Measurements from ENCODE around the gene CNKSR1.
"Not testable (repeated sequence)": the region's sequence is repeated elsewhere in the genome, so short reads cannot be mapped to it uniquely, and the experiment has no call there.

CNKSR1 gene

DNA sequence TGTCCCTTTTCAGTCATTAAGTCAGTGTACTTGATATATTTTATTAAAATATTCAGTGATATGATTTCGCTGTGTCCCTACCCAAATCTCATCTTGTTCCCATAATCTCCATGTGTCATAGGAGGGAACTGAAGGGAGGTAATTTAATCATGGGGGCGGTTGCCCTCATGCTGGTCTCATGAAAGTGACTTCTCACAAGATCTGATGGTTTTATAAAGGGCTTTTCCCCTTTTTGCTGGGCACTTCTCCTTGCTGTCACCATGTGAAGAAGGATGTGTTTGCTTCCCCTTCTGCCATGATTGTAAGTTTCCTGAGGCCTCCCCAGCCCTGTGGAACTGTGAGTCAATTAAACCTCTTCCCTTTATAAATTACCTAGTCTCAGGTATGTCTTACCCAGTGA, 53.4 kb downstream of the CNKSR1 start:
- not testable (repeated sequence) for DNase-seq (ENCODE audit: low spot score)

- peak; percentile 99 for DNase-seq (ENCODE audit: low spot score)
Measured at GRCh38 chr1:26233903-26234643, 56.8 kb downstream of the CNKSR1 start, which contains the start of gene CEP85. Gene CEP85, plus strand, starts transcription at chr1:26234200. Its CDS starts 5,584 bp downstream, at chr1:26239784.

- peak; percentile 24 for DNase-seq (ENCODE audit: low spot score)
Measured at GRCh38 chr1:26234644-26235370, 57.5 kb downstream of the CNKSR1 start.

DNA sequence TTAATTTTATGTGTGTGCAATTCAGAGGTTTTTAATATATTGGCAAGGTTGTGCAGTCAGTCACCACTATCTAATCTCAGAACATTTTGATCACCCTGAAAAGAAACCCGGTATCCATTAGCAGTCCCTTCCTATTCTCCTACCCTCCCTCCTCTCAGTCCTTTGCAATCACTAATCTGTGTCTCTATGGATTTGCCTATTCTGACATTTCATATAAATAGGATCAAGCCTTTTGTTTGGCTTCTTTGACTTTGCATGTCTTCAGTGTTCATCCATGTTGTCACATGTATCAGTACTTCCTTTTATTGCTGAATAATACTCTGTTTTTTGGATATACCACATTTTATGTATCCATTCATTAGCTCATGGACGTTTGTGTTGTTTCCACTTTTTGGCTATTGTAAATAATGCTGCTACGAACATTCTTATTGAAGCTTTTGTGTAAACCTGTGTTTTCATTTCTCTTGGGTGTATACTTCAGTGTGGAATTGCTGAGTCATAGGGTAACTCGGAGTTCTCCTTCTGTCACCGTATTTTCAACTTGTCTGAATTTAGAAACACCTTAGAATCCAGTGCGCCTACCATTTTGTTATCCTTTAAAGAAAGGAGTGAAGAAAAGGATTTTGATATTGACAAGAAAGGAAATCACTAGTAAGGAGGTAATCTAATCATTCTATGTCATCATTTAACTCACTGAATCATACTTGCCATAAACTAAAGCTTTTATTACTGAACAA, 60.1 kb downstream of the CNKSR1 start:
- peak; percentile 26 for DNase-seq (ENCODE audit: low spot score)
